Osteocyte (in vitro differentiated cells): ENCODE results near the gene SSBP3. TPM values are rescaled to one million over a fixed set of nuclear protein-coding genes. Genes with fewer than 3 reads are reported as not detected.

Experiments
- DNase-seq: peaks from one replicate; pipeline ENCODE4 v3.0.0; 2021; ENCODE audit warnings: mixed read lengths; ENCODE audit not compliant: unreplicated experiment; ENCODE audit errors: extremely low spot score
- H3K27ac Mint-ChIP-seq: one replicate; pipeline ENCODE4 v1.8.0; 2021; ENCODE audit warnings: mild to moderate bottlenecking, mixed read lengths; ENCODE audit not compliant: unreplicated experiment
- H3K27me3 Mint-ChIP-seq: one replicate; pipeline ENCODE4 v1.8.0; 2021; ENCODE audit warnings: mixed read lengths; ENCODE audit not compliant: unreplicated experiment
- H3K36me3 Mint-ChIP-seq: one replicate; pipeline ENCODE4 v1.8.0; 2021; ENCODE audit warnings: mixed read lengths; ENCODE audit not compliant: unreplicated experiment
- H3K4me1 Mint-ChIP-seq: one replicate; pipeline ENCODE4 v1.8.0; 2021; ENCODE audit warnings: mixed read lengths; ENCODE audit not compliant: unreplicated experiment
- H3K4me3 Mint-ChIP-seq: one replicate; pipeline ENCODE4 v1.8.0; 2021; ENCODE audit warnings: mild to moderate bottlenecking, moderate library complexity, mixed read lengths; ENCODE audit not compliant: unreplicated experiment
- H3K9me3 Mint-ChIP-seq: one replicate; pipeline ENCODE4 v1.8.0; 2021; ENCODE audit warnings: mixed read lengths; ENCODE audit not compliant: unreplicated experiment
- total RNA-seq: library from RNA; stranded (reverse); gene quantifications from 2 replicates; pipeline ENCODE4 v1.2.1, GENCODE V29; 2021
- TF ChIP-seq, protein P1 (sequence below): fragments of 200-600 bp; sonication (generic); IDR thresholded peaks from 2 replicates; pipeline ENCODE4 v1.5.0; 2021; ENCODE audit warnings: antibody characterized with exemption, mild to moderate bottlenecking, moderate library complexity

SSBP3 gene
- total RNA-seq, 1 donor from 2014 or later = 56.4 TPM

DNA sequence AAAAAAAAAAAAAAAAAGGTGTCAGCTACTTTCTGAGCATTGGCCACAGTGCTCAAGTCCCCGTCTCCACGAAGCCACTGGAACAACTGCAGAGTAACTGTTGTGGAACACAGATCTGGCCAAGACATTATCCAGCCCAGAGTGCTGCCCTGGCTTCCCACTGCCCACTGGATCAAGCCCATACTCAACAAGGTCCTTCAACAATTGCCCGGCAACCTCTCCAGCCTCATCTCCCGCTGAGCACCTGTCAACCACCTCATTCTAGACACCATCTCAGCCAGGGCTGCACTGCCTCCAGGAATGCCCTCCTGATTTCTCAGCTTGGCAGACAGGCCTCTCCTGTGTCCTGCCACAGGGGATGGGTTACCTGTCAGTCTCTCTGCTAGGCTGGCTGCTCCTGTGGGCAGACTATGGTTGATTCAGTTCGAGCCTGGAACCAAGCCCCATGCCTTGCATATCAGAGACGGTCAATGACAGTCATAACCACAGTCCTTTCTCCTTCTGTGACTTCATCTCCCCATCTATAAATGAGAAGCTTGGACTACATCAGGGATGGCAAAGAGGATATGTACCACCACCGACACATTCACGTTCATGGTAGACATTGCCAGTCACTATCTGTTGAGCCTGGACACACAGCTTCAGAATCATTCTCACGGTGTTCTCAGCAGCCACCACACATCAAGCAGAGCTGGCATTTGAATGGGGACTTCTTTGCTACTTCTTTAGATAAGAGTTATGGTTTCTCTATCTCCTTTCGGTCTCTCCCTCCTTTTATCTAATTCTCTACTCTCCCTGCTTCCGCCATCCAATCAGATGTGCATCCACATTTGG lies 129.4 kb downstream of the SSBP3 start:
- Mint-ChIP-seq H3K4me3 (peak overlapping the region; percentile 47), H3K36me3 (peaks cover 13% of the 10 kb centered on the region)
- TF ChIP-seq, protein P1, sequence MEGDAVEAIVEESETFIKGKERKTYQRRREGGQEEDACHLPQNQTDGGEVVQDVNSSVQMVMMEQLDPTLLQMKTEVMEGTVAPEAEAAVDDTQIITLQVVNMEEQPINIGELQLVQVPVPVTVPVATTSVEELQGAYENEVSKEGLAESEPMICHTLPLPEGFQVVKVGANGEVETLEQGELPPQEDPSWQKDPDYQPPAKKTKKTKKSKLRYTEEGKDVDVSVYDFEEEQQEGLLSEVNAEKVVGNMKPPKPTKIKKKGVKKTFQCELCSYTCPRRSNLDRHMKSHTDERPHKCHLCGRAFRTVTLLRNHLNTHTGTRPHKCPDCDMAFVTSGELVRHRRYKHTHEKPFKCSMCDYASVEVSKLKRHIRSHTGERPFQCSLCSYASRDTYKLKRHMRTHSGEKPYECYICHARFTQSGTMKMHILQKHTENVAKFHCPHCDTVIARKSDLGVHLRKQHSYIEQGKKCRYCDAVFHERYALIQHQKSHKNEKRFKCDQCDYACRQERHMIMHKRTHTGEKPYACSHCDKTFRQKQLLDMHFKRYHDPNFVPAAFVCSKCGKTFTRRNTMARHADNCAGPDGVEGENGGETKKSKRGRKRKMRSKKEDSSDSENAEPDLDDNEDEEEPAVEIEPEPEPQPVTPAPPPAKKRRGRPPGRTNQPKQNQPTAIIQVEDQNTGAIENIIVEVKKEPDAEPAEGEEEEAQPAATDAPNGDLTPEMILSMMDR = no peak

DNA sequence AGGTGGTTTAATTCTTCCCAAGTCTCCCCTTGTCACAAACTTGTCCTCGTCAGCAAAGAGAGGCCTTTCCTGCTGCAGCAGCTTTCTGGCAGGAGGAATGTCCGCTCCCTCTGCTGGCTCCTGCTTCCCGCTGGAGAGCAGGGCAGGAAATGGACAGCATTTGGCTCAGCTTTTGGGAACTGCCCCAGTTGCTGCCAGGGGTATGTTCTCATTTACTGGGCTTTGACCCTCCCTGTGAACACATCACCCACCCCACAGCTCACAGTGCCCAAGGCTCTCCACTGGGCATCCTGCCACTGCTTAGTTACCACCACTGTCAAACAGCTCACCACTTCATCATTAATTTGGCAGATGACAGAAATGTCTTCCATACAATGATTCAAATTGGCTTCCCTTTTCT lies 130.8 kb downstream of the SSBP3 start:
- H3K27ac Mint-ChIP-seq = peak overlapping the region; percentile 94
- no peak for DNase-seq
- H3K9me3 Mint-ChIP-seq = no peaks in the 10 kb centered on the region
- TF ChIP-seq, protein P1 = peak; percentile 37
- no peaks in the 10 kb centered on the region for H3K27me3 Mint-ChIP-seq
- H3K4me1 Mint-ChIP-seq = peaks cover 77% of the 10 kb centered on the region
- no peak overlapping the region for H3K4me3 Mint-ChIP-seq
- peaks cover 9% of the 10 kb centered on the region for H3K36me3 Mint-ChIP-seq

More for the DNA sequence above, 129.4 kb downstream of the SSBP3 start:
- H3K9me3 Mint-ChIP-seq = no peaks in the 10 kb centered on the region
- peak overlapping the region; percentile 98 for H3K27ac Mint-ChIP-seq
- no peaks in the 10 kb centered on the region for H3K27me3 Mint-ChIP-seq
- no peak for DNase-seq
- H3K4me1 Mint-ChIP-seq = peaks cover 68% of the 10 kb centered on the region

GRCh38 chr1:54274881-54275280 lies 131.3 kb downstream of the SSBP3 start:
- Mint-ChIP-seq H3K27me3 (no peaks in the 10 kb centered on the region), H3K36me3 (peaks cover 8% of the 10 kb centered on the region), H3K27ac (peak overlapping the region; percentile 94), H3K9me3 (no peaks in the 10 kb centered on the region), H3K4me1 (peaks cover 76% of the 10 kb centered on the region), H3K4me3 (peak overlapping the region; percentile 23)
- TF ChIP-seq, protein P1 = no peak
- no peak for DNase-seq

- peak overlapping the region; percentile 23 for H3K4me3 Mint-ChIP-seq
- H3K9me3 Mint-ChIP-seq = no peaks in the 10 kb centered on the region
- no peaks in the 10 kb centered on the region for H3K27me3 Mint-ChIP-seq
- DNase-seq = no peak
- TF ChIP-seq, protein P1 = no peak
- peaks cover 8% of the 10 kb centered on the region for H3K36me3 Mint-ChIP-seq
- peaks cover 76% of the 10 kb centered on the region for H3K4me1 Mint-ChIP-seq
- H3K27ac Mint-ChIP-seq = peak overlapping the region; percentile 94
These were observed 131.7 kb downstream of the SSBP3 start for GRCh38 chr1:54274448-54274847.

DNA sequence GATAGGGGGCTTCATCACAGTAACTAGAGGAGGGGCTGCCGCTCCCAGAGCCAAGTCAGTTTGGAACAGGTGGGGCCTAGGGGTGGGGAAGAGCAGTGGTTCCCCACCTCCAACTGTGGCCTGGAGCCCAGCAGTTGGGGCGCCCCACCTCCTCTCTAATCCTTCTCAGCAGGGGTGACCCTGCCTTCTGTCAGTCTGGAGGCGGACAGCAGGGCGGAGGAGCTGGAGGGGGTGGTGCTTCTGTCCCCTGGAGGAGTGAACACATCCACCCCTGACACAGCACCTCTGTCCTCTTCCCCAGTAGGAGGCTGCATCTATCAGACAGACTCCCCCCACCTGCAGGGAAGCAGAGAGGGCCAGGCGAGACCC lies 132.4 kb downstream of the SSBP3 start:
- Mint-ChIP-seq H3K27ac (peak overlapping the region; percentile 94), H3K4me3 (peak overlapping the region; percentile 39), H3K9me3 (no peaks in the 10 kb centered on the region), H3K27me3 (no peaks in the 10 kb centered on the region), H3K36me3 (peaks cover 8% of the 10 kb centered on the region), H3K4me1 (peaks cover 72% of the 10 kb centered on the region)
- DNase-seq = peak; percentile 86
- TF ChIP-seq, protein P1 = peak; percentile 6
